ENCODE data around the gene SETBP1.

The SETBP1 gene

DNA sequence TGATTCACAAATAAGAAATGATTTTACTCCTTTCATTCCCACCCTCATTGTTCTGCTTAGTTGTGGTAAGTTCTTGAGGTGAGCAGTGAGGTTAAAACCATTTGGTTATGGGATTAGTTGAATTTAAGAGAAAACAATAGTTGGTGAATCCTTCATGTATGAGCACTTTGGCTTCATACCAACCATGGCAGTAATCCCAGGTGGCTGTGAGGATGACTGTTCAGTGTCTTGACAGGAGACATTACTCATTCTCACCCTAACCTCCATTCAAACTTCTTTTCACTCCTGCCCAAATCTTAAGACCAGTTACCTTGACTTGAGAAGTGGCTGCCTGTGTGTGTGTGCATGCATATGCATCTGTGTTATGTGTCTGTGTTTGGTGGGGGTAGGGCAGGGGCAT lies 143.1 kb downstream of the SETBP1 start:
- DNase-seq (ENCODE audit: low read depth), result no peak
- H3K4me3 ChIP-seq (ENCODE audit: low read depth, low read length), result no peak overlapping the region
- no peak for TF ChIP-seq CTCF (IDR thresholded peaks at IDR 0.05; ENCODE audit: low read depth, low read length, missing control alignments)

DNA sequence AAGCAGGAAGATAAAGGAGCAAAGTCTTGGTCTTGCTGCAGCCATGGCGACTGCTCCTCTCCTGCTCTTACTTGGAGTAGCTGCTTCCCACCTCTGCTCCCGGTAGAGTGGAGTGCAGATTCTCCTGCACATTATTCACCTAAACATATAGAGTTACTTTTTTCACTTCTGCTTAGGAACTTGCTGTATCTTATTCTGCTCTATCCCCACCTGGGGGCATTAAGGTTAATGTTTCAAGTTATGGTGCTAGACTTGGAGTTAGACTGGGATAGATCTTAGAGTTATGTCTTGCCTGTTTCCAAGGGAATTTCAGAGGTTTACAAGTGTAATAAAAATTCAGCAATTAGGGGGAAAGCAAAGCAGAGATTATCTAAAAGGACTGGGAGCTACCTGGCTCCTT lies 144.2 kb downstream of the SETBP1 start:
- DNase-seq (ENCODE audit: low read depth), result no peak
- no peak overlapping the region for H3K4me3 ChIP-seq (ENCODE audit: low read depth, low read length)
- no peak for TF ChIP-seq CTCF (IDR thresholded peaks at IDR 0.05; ENCODE audit: low read depth, low read length, missing control alignments)

DNA sequence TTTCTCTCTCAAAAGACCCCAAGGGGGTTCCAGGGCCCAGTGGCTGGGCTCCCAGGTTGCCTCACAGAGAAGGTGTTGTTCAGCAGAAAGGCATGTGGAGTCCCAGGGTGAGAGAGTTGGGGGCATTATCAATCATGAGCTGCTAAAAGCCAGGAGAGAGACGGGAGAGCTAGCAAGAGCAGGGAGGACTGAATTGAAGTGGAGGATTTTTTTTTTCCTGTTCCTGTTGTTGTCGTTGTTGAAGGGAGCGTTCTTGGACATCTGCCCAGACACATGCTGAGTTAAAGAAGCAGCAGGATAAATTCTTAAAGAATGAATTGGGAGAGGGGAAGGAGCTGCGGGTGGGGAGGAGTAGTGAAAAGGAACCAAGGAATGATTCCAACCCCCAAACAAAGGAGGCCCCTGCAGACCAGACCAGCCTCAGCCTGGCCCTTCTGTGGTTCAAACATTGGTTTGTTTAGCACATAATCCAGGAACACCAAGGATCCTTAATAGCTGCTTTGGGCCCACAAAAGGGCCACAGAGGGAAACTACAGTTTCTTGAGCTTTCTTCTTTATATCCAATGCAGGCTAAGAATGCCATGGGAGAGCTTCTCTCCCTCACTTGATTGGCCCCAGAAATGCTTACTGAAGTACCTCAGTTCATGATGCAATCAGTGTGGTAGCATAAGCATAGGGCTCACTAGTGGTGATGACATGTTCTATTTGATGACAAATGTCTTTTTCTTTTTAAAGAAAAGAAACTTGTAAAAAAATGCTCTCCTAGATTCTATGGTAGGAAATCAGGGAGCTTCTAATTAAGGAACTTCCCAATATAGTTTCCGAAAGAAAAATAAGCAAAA lies 146.0 kb downstream of the SETBP1 start:
- H3K4me3 ChIP-seq (ENCODE audit: low read depth, low read length), result no peak overlapping the region
- TF ChIP-seq CTCF (IDR thresholded peaks at IDR 0.05; ENCODE audit: low read depth, low read length, missing control alignments), result no peak
- no peak for DNase-seq (ENCODE audit: low read depth)

- no peak for TF ChIP-seq CTCF (IDR thresholded peaks at IDR 0.05; ENCODE audit: low read depth, low read length, missing control alignments)
Observed at GRCh38 chr18:44828080-44828479, 147.4 kb downstream of the SETBP1 start.

DNA sequence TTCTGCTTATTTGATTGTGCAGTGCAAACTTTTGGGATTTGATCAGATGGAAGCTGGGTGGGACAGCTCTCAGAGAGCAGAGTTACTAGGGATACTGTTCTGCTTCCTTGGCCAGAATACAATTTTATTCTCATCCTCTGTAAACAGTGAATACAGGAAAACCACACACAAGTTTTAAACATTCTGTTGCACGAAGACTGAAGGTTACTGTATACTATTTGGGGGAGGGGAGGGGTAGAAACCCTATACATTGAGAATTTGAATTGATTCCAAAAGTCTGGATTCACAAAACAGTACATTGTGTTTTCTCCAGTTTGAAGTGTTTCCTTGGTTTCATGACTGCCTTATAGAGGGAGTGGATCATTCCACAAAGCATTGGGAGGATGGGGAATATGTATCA lies 149.9 kb downstream of the SETBP1 start:
- H3K4me3 ChIP-seq (ENCODE audit: low read depth, low read length), result no peak overlapping the region
- TF ChIP-seq CTCF (IDR thresholded peaks at IDR 0.05; ENCODE audit: low read depth, low read length, missing control alignments), result no peak
- DNase-seq (ENCODE audit: low read depth), result no peak

More at GRCh38 chr18:44828080-44828479, 147.4 kb downstream of the SETBP1 start:
- H3K4me3 ChIP-seq (ENCODE audit: low read depth, low read length), result no peak overlapping the region
- DNase-seq (ENCODE audit: low read depth), result no peak

GRCh38 chr18:44833786-44834185 lies 153.1 kb downstream of the SETBP1 start:
- no peak overlapping the region for H3K4me3 ChIP-seq (ENCODE audit: low read depth, low read length)
- no peak for TF ChIP-seq CTCF (IDR thresholded peaks at IDR 0.05; ENCODE audit: low read depth, low read length, missing control alignments)
- no peak for DNase-seq (ENCODE audit: low read depth)

Measured in GM12864 (cell line).